HG03558 (cell line): ENCODE results near the gene EDDM13.
"Not testable (repeated sequence)": the region's sequence is repeated elsewhere in the genome, so short reads cannot be mapped to it uniquely, and the experiment has no call there.

Experiments used
- ATAC-seq: cut with Tn5 transposase; IDR thresholded peaks from one replicate; pipeline ENCODE4 v1.9.1; 2021; ENCODE audit warnings: moderate number of reproducible peaks; ENCODE audit not compliant: unreplicated experiment; ENCODE audit errors: extremely low read depth

The EDDM13 gene

GRCh38 chr19:56294549-56294948 lies 22.0 kb downstream of the EDDM13 start:
- no peak for ATAC-seq

- no peak for ATAC-seq
Observed at GRCh38 chr19:56295531-56296455, 23.2 kb downstream of the EDDM13 start.

- no peak for ATAC-seq
Observed at GRCh38 chr19:56297010-56297409, 24.5 kb downstream of the EDDM13 start.

- no peak for ATAC-seq
Observed at GRCh38 chr19:56299688-56300087, 27.1 kb downstream of the EDDM13 start.

GRCh38 chr19:56301155-56301554 lies 28.6 kb downstream of the EDDM13 start:
- ATAC-seq = no peak

- no peak for ATAC-seq
Observed at GRCh38 chr19:56301886-56302620, 29.5 kb downstream of the EDDM13 start.

GRCh38 chr19:56304243-56304642 lies 31.7 kb downstream of the EDDM13 start:
- ATAC-seq = no peak

- no peak for ATAC-seq
Observed at GRCh38 chr19:56306016-56306415, 33.5 kb downstream of the EDDM13 start.

- ATAC-seq = not testable (repeated sequence)
Observed at GRCh38 chr19:56307062-56307461, 34.5 kb downstream of the EDDM13 start.

- no peak for ATAC-seq
Observed at GRCh38 chr19:56308792-56309191, 36.2 kb downstream of the EDDM13 start.

GRCh38 chr19:56309511-56310185 lies 37.1 kb downstream of the EDDM13 start:
- no peak for ATAC-seq

- no peak for ATAC-seq
Observed at GRCh38 chr19:56310462-56310861, 37.9 kb downstream of the EDDM13 start.

GRCh38 chr19:56312342-56312741 lies 39.8 kb downstream of the EDDM13 start:
- ATAC-seq = no peak

- ATAC-seq = no peak
Observed at GRCh38 chr19:56312787-56313657, 40.5 kb downstream of the EDDM13 start.

GRCh38 chr19:56314018-56314380 lies 41.5 kb downstream of the EDDM13 start:
- peak; percentile 2 for ATAC-seq

GRCh38 chr19:56314381-56315076 lies 42.0 kb downstream of the EDDM13 start, which contains the start of gene ZSCAN5A:
Gene ZSCAN5A (minus strand): TSS chr19:56314839. CDS start chr19:56225046, 89,793 bp downstream.
- peak; percentile 39 for ATAC-seq

GRCh38 chr19:56315077-56315828 lies 42.7 kb downstream of the EDDM13 start:
- peak; percentile 56 for ATAC-seq

GRCh38 chr19:56316728-56317127 lies 44.2 kb downstream of the EDDM13 start:
- no peak for ATAC-seq
